ENCODE data around the gene OTOF.

OTOF gene

GRCh38 chr2:26421961-26422360 lies 56.0 kb downstream of the OTOF start:
- no peak for TF ChIP-seq CTCF (conservative IDR thresholded peaks at IDR 0.05; ENCODE audit: low read depth)
- H3K27ac ChIP-seq, result no peak overlapping the region
- DNase-seq (ENCODE audit: low spot score), result no peak
- ChIA-PET POLR2A (ENCODE audit: low non-redundant PET) (no interaction called here), CTCF (no interaction called here)

GRCh38 chr2:26414311-26414710 lies 63.6 kb downstream of the OTOF start:
- DNase-seq (ENCODE audit: low spot score), result no peak
- no peak overlapping the region for H3K27ac ChIP-seq
- ChIA-PET POLR2A (ENCODE audit: low non-redundant PET) (no interaction called here), CTCF (no interaction called here)
- no peak for TF ChIP-seq CTCF (conservative IDR thresholded peaks at IDR 0.05; ENCODE audit: low read depth)

- POLR2A ChIA-PET (ENCODE audit: low non-redundant PET), result no interaction called here
- no peak for TF ChIP-seq CTCF (conservative IDR thresholded peaks at IDR 0.05; ENCODE audit: low read depth)
- H3K27ac ChIP-seq, result no peak overlapping the region
- CTCF ChIA-PET, result no interaction called here
- DNase-seq (ENCODE audit: low spot score), result no peak
Measured at GRCh38 chr2:26412091-26412673, 65.7 kb downstream of the OTOF start.

- H3K27ac ChIP-seq, result no peak overlapping the region
- DNase-seq (ENCODE audit: low spot score), result no peak
- TF ChIP-seq CTCF (conservative IDR thresholded peaks at IDR 0.05; ENCODE audit: low read depth), result no peak
- POLR2A ChIA-PET (ENCODE audit: low non-redundant PET), result no interaction called here
- CTCF ChIA-PET, result interaction anchor here (0.6 to 1.0 kb wide), 4 partner anchors 15 to 419 kb away, joined by 3 to 4 read pairs (median 4); no protein-coding TSS in a partner anchor
Measured at GRCh38 chr2:26411419-26411818, 66.5 kb downstream of the OTOF start.

GRCh38 chr2:26410764-26411243 lies 67.1 kb downstream of the OTOF start:
- no peak for TF ChIP-seq CTCF (conservative IDR thresholded peaks at IDR 0.05; ENCODE audit: low read depth)
- H3K27ac ChIP-seq, result no peak overlapping the region
- ChIA-PET CTCF (interaction anchor here (0.6 to 1.0 kb wide), 3 partner anchors 15 to 23 kb away, joined by 3 to 4 read pairs (median 3); no protein-coding TSS in a partner anchor), POLR2A (ENCODE audit: low non-redundant PET) (no interaction called here)
- DNase-seq (ENCODE audit: low spot score), result no peak

- H3K27ac ChIP-seq, result no peak overlapping the region
- ChIA-PET POLR2A (ENCODE audit: low non-redundant PET) (no interaction called here), CTCF (no interaction called here)
- no peak for TF ChIP-seq CTCF (conservative IDR thresholded peaks at IDR 0.05; ENCODE audit: low read depth)
- no peak for DNase-seq (ENCODE audit: low spot score)
Measured at GRCh38 chr2:26409785-26410184, 68.1 kb downstream of the OTOF start.

All from RWPE1 (cell line).